ENCODE data around the gene ZNF740. TPM values are rescaled to one million over a fixed set of nuclear protein-coding genes. Genes with fewer than 3 reads are reported as not detected.

The ZNF740 gene
- total RNA-seq, 1 experiment from 2014 or later: 35.8 TPM

DNA sequence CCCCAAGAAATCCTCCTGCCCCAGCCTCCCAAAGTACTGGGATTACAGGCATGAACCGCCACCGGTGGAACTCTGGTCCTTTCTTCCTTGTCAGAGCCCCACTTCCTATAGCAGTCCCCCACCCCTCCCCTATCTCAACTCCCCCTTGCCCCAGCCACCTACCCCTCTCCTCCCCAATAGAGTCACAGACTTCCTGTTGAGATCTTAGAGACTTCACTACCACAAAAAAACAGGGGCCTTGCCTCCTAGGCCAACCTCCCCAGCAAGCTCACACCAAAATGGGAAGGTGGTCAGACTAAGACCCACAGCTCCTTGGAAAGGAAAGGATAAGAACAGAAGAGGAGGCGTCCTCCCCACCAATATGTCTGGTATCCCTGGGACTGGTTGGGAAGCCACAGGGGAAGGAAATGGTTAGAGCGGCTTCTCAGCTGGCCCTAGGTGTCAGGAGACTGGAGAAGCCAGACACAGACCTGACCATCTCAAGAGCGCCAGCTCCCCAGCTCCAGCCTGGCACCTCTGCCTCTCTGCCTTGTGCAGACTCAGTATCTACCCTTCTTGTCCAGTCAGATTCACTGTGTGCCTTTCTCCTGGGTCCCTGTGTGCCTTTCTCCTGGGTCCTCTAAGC lies 18.1 kb downstream of the ZNF740 start:
- Histone ChIP-seq H3K27me3 (replicated peaks; ENCODE audit: control insufficient read depth, insufficient read depth, low read length) (no peaks in the 10 kb centered on the region), H3K9me3 (no peaks in the 10 kb centered on the region), H3K36me3 (ENCODE audit: control insufficient read depth, insufficient read depth, low read length) (no peaks in the 10 kb centered on the region), H3K4me3 (ENCODE audit: low read depth, low read length) (no peak overlapping the region), H3K4me1 (no peaks in the 10 kb centered on the region)
- ChIA-PET POLR2A (interaction anchor here (0.6 kb wide), 1 partner anchor 212 kb away, joined by 3 read pairs; no protein-coding TSS in a partner anchor), CTCF (interaction anchor here (0.5 to 1.7 kb wide), 4 partner anchors 15 to 144 kb away, joined by 3 to 10 read pairs (median 4); partner anchors contain the start of gene AAAS)
- intact Hi-C loops (cut with micrococcal nuclease; ENCODE audit: unreplicated experiment): no loop called here
- Mint-ChIP-seq H3K27ac (ENCODE audit: unreplicated experiment) (no peak overlapping the region), H3K4me3 (ENCODE audit: unreplicated experiment) (no peak overlapping the region), H3K9me3 (ENCODE audit: unreplicated experiment) (no peaks in the 10 kb centered on the region), H3K36me3 (ENCODE audit: insufficient read depth, unreplicated experiment) (peaks cover 5% of the 10 kb centered on the region), H3K27me3 (ENCODE audit: insufficient read depth, unreplicated experiment) (no peaks in the 10 kb centered on the region), H3K4me1 (ENCODE audit: low read depth, unreplicated experiment) (no peaks in the 10 kb centered on the region)
- BruUV-seq (replicated peaks): no TSS peak
- no peak for DNase-seq
- TF ChIP-seq, protein P1, sequence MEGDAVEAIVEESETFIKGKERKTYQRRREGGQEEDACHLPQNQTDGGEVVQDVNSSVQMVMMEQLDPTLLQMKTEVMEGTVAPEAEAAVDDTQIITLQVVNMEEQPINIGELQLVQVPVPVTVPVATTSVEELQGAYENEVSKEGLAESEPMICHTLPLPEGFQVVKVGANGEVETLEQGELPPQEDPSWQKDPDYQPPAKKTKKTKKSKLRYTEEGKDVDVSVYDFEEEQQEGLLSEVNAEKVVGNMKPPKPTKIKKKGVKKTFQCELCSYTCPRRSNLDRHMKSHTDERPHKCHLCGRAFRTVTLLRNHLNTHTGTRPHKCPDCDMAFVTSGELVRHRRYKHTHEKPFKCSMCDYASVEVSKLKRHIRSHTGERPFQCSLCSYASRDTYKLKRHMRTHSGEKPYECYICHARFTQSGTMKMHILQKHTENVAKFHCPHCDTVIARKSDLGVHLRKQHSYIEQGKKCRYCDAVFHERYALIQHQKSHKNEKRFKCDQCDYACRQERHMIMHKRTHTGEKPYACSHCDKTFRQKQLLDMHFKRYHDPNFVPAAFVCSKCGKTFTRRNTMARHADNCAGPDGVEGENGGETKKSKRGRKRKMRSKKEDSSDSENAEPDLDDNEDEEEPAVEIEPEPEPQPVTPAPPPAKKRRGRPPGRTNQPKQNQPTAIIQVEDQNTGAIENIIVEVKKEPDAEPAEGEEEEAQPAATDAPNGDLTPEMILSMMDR (IDR thresholded peaks at IDR 0.05; ENCODE audit: insufficient read depth in 1 of 2, low read depth in 1 of 2, low read length in 1 of 2, severe bottlenecking in 1 of 2, unreplicated experiment in 1 of 2): no peak

DNA sequence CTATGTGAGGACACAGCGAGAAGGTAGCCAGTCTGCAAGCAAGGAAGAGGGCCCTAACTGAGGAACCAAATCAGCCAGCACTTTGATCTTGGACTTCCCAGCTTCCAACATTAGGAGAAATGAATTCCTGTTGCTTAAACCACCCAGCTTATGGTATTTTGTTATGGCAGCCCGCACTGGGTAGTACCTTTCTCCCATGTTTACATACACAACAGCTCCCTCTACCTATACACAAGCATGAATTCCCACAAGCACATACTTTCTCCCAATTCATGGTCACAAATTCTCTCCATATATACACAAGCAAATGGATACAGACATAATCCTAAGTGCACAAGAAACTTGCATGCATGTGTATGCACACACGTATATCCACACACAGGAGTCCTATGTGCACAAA lies 19.2 kb downstream of the ZNF740 start:
- ChIA-PET POLR2A (no interaction called here), CTCF (interaction anchor here (1.7 kb wide), 1 partner anchor 24 kb away, joined by 5 read pairs; no protein-coding TSS in a partner anchor)
- DNase-seq: no peak
- H3K9me3 ChIP-seq: no peaks in the 10 kb centered on the region
- intact Hi-C loops (cut with micrococcal nuclease; ENCODE audit: unreplicated experiment): no loop called here
- Mint-ChIP-seq H3K27ac (ENCODE audit: unreplicated experiment) (no peak overlapping the region), H3K4me3 (ENCODE audit: unreplicated experiment) (no peak overlapping the region), H3K9me3 (ENCODE audit: unreplicated experiment) (no peaks in the 10 kb centered on the region), H3K4me1 (ENCODE audit: low read depth, unreplicated experiment) (no peaks in the 10 kb centered on the region), H3K27me3 (ENCODE audit: insufficient read depth, unreplicated experiment) (no peaks in the 10 kb centered on the region), H3K36me3 (ENCODE audit: insufficient read depth, unreplicated experiment) (no peaks in the 10 kb centered on the region)
- no peaks in the 10 kb centered on the region for H3K4me1 ChIP-seq
- no peaks in the 10 kb centered on the region for H3K27me3 ChIP-seq (replicated peaks; ENCODE audit: control insufficient read depth, insufficient read depth, low read length)
- TF ChIP-seq, protein P1 (IDR thresholded peaks at IDR 0.05; ENCODE audit: insufficient read depth in 1 of 2, low read depth in 1 of 2, low read length in 1 of 2, severe bottlenecking in 1 of 2, unreplicated experiment in 1 of 2): no peak
- BruUV-seq (replicated peaks): no TSS peak
- no peaks in the 10 kb centered on the region for H3K36me3 ChIP-seq (ENCODE audit: control insufficient read depth, insufficient read depth, low read length)
- no peak overlapping the region for H3K4me3 ChIP-seq (ENCODE audit: low read depth, low read length)

DNA sequence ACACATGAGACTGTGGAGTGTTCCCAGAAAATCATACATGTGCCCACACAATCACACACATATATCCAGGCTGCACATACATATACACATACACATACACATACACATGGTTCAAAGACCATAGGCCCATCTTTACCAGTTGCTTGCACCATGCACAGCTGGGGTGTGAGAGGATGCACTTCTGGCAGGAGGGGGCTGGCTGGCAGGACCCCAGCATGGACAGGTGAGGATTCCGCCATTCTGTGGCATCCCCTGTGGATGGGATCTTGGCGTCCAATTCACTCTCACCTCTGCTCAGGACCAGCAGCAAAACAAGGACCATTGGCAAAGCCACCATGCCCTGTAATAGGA lies 19.6 kb downstream of the ZNF740 start:
- POLR2A ChIA-PET: no interaction called here
- no peaks in the 10 kb centered on the region for H3K27me3 ChIP-seq (replicated peaks; ENCODE audit: control insufficient read depth, insufficient read depth, low read length)
- TF ChIP-seq, protein P1 (IDR thresholded peaks at IDR 0.05; ENCODE audit: insufficient read depth in 1 of 2, low read depth in 1 of 2, low read length in 1 of 2, severe bottlenecking in 1 of 2, unreplicated experiment in 1 of 2): no peak
- H3K27ac Mint-ChIP-seq (ENCODE audit: unreplicated experiment): no peak overlapping the region
- no peaks in the 10 kb centered on the region for H3K36me3 ChIP-seq (ENCODE audit: control insufficient read depth, insufficient read depth, low read length)
- no peaks in the 10 kb centered on the region for H3K27me3 Mint-ChIP-seq (ENCODE audit: insufficient read depth, unreplicated experiment)
- DNase-seq: no peak
- BruUV-seq (replicated peaks): no TSS peak
- no peaks in the 10 kb centered on the region for H3K4me1 ChIP-seq
- CTCF ChIA-PET: interaction anchor here (1.7 kb wide), 1 partner anchor 25 kb away, joined by 5 read pairs; no protein-coding TSS in a partner anchor
- no peaks in the 10 kb centered on the region for H3K9me3 ChIP-seq
- intact Hi-C loops (cut with micrococcal nuclease; ENCODE audit: unreplicated experiment): no loop called here
- H3K4me1 Mint-ChIP-seq (ENCODE audit: low read depth, unreplicated experiment): no peaks in the 10 kb centered on the region
- no peaks in the 10 kb centered on the region for H3K9me3 Mint-ChIP-seq (ENCODE audit: unreplicated experiment)
- H3K4me3 ChIP-seq (ENCODE audit: low read depth, low read length): no peak overlapping the region
- no peak overlapping the region for H3K4me3 Mint-ChIP-seq (ENCODE audit: unreplicated experiment)
- H3K36me3 Mint-ChIP-seq (ENCODE audit: insufficient read depth, unreplicated experiment): no peaks in the 10 kb centered on the region
